AG04449 (cell line): ENCODE data around the gene CCDC85B.

ENCODE experiments used
- CTCF ChIA-PET: fragments of 350-600 bp; formaldehyde crosslinking; extraction: SDS; loops from one replicate; lab custom pipeline; 2021; ENCODE audit warnings: antibody characterized with exemption; lab: Yijun Ruan, JAX
- POLR2A ChIA-PET: fragments of 400-600, 350-600 bp; formaldehyde crosslinking; extraction: SDS; loops from one replicate; lab custom pipeline; 2020; ENCODE audit warnings: antibody characterized with exemption, inconsistent platforms; lab: Yijun Ruan, JAX
- DNase-seq: peaks from one replicate; pipeline ENCODE4 v3.0.0-alpha.2; 2010; ENCODE audit warnings: low read depth, low spot score
- H3K4me3 ChIP-seq: 2 replicates; pipeline ENCODE4 v1.5.1; 2011; ENCODE audit warnings: low read depth, mild to moderate bottlenecking, control low read depth, low read length
- CTCF ChIP-seq: IDR thresholded peaks from one replicate; pipeline ENCODE4 v1.5.1; 2011; ENCODE audit warnings: mild to moderate bottlenecking, moderate library complexity, low read length, control low read depth, inconsistent platforms; ENCODE audit not compliant: insufficient read depth; ENCODE audit errors: missing control alignments

The CCDC85B gene

DNA sequence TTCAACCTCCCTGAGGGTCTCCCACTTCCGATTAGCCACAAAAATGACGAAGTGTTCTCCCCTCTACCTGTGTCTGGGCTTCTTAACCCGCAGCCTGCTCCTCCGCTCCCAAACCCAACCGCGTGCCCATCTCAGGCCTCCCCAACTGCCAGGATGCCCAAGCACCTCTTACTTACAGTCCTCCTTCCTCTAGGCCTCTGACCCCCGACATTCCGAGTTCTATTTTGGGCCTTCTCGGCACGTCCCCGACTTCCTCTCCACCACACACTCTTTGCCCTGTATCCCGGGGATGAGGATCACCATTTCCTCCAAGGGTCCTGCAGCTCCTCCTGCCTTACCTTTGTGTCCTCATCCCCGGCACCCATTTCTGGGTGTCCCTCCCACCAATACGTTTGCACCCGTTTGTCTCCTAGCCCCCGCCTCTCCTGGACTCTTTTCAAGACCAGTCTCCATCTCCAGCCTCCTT, 30.6 kb upstream of the CCDC85B start:
- H3K4me3 ChIP-seq, result peak overlapping the region; percentile 95
- ChIA-PET POLR2A (interaction anchor here (0.8 to 5.2 kb wide), 13 partner anchors 10 to 222 kb away, joined by 3 to 103 read pairs (median 8); partner anchors contain the start of genes BANF1, CCDC85B, EFEMP2 and EIF1AD), CTCF (interaction anchor here (0.6 to 6.0 kb wide), 38 partner anchors 9 to 196 kb away, joined by 3 to 174 read pairs (median 5); partner anchors contain the start of genes CATSPER1, CCDC85B, CTSW and EFEMP2)
- TF ChIP-seq CTCF, result no peak
- no peak for DNase-seq

DNA sequence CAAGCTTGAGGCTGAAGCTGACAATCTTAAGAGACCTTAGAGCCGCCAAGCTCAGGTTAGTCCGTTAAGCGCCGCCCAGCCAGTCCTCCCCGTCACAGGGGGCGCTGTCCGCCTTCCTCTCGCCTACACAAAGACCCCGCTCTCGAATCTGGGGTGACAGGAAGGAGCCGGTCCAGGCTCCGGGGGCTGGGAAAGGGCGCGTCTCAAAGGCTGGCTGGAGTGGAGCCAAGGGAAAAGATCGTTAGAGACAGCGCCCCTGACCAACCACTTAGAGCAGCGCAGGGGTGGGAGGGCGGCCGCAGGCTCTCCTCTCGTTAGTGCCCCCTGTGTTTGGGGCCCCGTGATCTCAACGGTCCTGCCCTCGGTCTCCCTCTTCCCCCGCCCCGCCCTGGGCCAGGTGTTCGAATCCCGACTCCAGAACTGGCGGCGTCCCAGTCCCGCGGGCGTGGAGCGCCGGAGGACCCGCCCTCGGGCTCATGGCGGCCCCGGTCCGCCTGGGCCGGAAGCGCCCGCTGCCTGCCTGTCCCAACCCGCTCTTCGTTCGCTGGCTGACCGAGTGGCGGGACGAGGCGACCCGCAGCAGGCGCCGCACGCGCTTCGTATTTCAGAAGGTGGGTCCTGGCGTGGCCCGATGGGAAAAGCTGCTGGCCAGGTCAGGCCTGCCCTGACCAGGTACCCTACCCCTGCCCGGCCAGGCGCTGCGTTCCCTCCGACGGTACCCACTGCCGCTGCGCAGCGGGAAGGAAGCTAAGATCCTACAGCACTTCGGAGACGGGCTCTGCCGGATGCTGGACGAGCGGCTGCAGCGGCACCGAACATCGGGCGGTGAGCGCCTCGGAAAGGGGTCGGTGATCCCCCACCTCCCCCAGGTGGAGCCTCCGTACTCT, 30.0 kb upstream of the CCDC85B start, which contains the start of gene MUS81:
MUS81 (plus strand) TSS at position 156 of the 887 bp plus-strand sequence; CDS start at position 477, 321 bp downstream.
- peak; percentile 88 for DNase-seq
- CTCF ChIA-PET, result interaction anchor here (0.6 to 6.0 kb wide), 45 partner anchors 10 to 197 kb away, joined by 3 to 174 read pairs (median 4); partner anchors contain the start of genes CATSPER1, CCDC85B, CTSW and EFEMP2
- peak; percentile 89 for TF ChIP-seq CTCF

DNA sequence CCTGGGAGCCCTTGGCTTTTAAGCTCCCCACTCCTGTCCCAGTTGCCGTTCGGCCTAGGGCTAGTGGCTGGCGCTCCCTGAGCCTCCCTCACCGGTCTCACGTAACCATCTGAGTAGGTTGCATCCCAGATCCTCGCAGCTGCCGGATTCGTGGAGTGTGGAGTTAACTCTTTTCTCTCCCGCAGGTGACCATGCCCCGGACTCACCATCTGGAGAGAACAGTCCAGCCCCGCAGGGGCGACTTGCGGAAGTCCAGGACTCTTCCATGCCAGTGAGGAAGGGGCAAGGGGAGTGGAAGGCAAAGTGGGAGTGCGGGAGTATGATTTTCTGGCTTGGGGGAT, 29.3 kb upstream of the CCDC85B start:
- POLR2A ChIA-PET, result interaction anchor here (0.6 to 5.2 kb wide), 4 partner anchors 9 to 141 kb away, joined by 3 to 103 read pairs (median 40); partner anchors contain the start of genes BANF1, CCDC85B, EFEMP2 and FIBP

More for the DNA sequence above, 30.0 kb upstream of the CCDC85B start, which contains the start of gene MUS81:
- POLR2A ChIA-PET, result interaction anchor here (0.6 to 5.2 kb wide), 14 partner anchors 9 to 223 kb away, joined by 3 to 103 read pairs (median 7); partner anchors contain the start of genes BANF1, CCDC85B, EFEMP2 and EIF1AD
- peak within 1 kb of the TSS; percentile 95 for H3K4me3 ChIP-seq

DNA sequence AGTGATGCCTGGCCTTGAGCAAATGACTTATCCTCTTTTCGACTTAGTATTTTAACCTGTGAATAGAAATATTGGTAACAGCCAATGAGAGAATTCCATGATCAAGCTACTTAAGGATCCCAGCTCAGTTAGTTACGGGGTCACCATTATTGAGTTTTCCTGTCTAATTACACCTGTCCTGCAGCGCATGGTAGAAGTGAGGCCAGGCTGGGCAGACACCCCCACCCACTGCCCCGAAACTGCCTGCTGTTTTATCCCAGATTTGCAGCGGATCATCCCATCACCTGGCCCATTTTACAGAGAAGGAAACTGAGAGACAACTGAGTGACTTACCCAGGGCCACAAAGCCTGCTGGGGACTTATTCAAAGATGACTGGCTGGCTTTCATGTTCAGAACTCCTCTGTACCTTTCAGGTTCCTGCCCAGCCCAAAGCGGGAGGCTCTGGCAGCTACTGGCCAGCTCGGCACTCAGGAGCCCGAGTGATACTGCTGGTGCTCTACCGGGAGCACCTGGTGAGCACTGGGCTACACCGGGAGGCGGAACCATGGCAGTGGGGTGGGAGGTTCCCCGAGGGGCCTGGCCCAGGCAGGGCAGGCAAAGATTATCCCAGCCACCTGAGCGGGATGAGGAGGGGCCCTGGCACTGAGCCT, 28.8 kb upstream of the CCDC85B start:
- DNase-seq, result no peak
- ChIA-PET POLR2A (interaction anchor here (1.9 to 5.2 kb wide), 3 partner anchors 8 to 28 kb away, joined by 14 to 103 read pairs (median 67); partner anchors contain the start of genes CCDC85B, EFEMP2 and FIBP), CTCF (interaction anchor here (0.8 to 6.0 kb wide), 13 partner anchors 10 to 151 kb away, joined by 3 to 174 read pairs (median 4); partner anchors contain the start of genes CCDC85B, CTSW, EFEMP2 and FIBP)
- H3K4me3 ChIP-seq, result peak overlapping the region; percentile 95
- TF ChIP-seq CTCF, result no peak

More for the DNA sequence above, 29.3 kb upstream of the CCDC85B start:
- no peak for DNase-seq
- peak overlapping the region; percentile 95 for H3K4me3 ChIP-seq
- TF ChIP-seq CTCF, result no peak
- CTCF ChIA-PET, result interaction anchor here (0.6 to 6.0 kb wide), 15 partner anchors 10 to 150 kb away, joined by 3 to 174 read pairs (median 4); partner anchors contain the start of genes CCDC85B, CTSW, EFEMP2 and FIBP

DNA sequence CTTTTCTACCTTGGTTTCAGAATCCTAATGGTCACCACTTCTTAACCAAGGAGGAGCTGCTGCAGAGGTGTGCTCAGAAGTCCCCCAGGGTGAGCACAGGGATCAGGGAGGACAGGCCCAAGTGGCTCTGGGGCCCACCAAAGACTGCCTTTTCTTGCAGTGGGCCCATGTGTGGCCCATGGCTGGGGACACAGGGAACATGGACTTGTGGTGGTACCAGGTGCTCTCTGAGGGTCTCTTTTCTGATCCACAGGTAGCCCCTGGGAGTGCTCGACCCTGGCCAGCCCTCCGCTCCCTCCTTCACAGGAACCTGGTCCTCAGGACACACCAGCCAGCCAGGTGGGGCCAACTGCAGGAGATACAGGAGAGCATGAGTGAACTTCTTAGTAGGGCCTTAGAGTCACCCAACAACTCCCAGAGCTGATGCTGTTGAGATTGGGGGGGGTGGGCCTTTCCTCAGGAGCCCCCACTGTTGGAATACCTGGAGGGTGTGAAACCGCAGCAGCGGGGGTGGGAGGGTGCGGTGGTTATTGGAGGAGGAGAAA, 28.2 kb upstream of the CCDC85B start:
- CTCF ChIA-PET, result interaction anchor here (1.0 to 6.0 kb wide), 4 partner anchors 9 to 98 kb away, joined by 3 to 174 read pairs (median 43); partner anchors contain the start of genes EFEMP2 and FIBP
- TF ChIP-seq CTCF, result no peak
- POLR2A ChIA-PET, result interaction anchor here (1.2 to 1.9 kb wide), 4 partner anchors 9 to 752 kb away, joined by 3 to 14 read pairs (median 6); partner anchors contain the start of gene CCDC85B

More for the DNA sequence above, 28.2 kb upstream of the CCDC85B start:
- DNase-seq, result no peak
- H3K4me3 ChIP-seq, result peak overlapping the region; percentile 95
